Testis (tissue), 3 donors: ENCODE data around the gene DNTTIP2. TPM values are rescaled to one million over a fixed set of nuclear protein-coding genes. Genes with fewer than 3 reads are reported as not detected.
"Not testable (repeated sequence)": the region's sequence is repeated elsewhere in the genome, so short reads cannot be mapped to it uniquely, and the experiment has no call there.

ENCODE experiments used
- DNase-seq: peaks from one replicate; pipeline ENCODE4 v3.0.0-alpha.2; 2019
- H3K27ac ChIP-seq, 2 donors: fragments of 200-600 bp; sonication (generic); one replicate each; pipeline ENCODE4 v1.5.1; 2019
- H3K27me3 ChIP-seq: fragments of 200-600 bp; sonication (generic); one replicate; pipeline ENCODE4 v1.5.1; 2019
- H3K36me3 ChIP-seq: fragments of 200-600 bp; sonication (generic); one replicate; pipeline ENCODE4 v1.5.1; 2017; ENCODE audit warnings: low read depth; ENCODE audit errors: missing control alignments
- H3K4me1 ChIP-seq: fragments of 200-600 bp; sonication (generic); one replicate; pipeline ENCODE4 v1.5.1; 2019
- H3K4me3 ChIP-seq, 2 donors: fragments of 200-600 bp; sonication (generic); one replicate each; pipeline ENCODE4 v1.5.1; 2017 to 2019
- H3K9me3 ChIP-seq: fragments of 200-600 bp; sonication (generic); one replicate; pipeline ENCODE4 v1.5.1; 2017
- CTCF ChIP-seq, 3 experiments: fragments of 450-650 bp in 2 of 3; fragments of 200-600 bp in 1 of 3; sonication (generic) in 1 of 3; IDR thresholded peaks; one replicate each; pipeline ENCODE4 v1.5.1; 2016 to 2019; ENCODE audit warnings: antibody characterized with exemption in 3 of 3, mild to moderate bottlenecking in 2 of 3, moderate library complexity in 1 of 3
- POLR2A ChIP-seq: fragments of 450-650 bp; IDR thresholded peaks from one replicate; pipeline ENCODE4 v1.6.1; 2017; ENCODE audit warnings: antibody characterized with exemption, mild to moderate bottlenecking, moderate library complexity
- WGBS, 2 donors: methylation state at CpG; one replicate each; pipeline ENCODE4 v1.1.5; 2018; 5-methylcytosine and 5-hydroxymethylcytosine counted together
- intact Hi-C: fragments of 100-400 bp; cut with DNase I; formaldehyde crosslinking; loops from one replicate; pipeline ENCODE4 v1.15.1; 2023; ENCODE audit warnings: low total_unique reads
- polyA plus RNA-seq: library from polyadenylated mRNA; stranded (reverse); fragments of 350-450 nt; fragmentation: Illumina TruSeq; extraction: RNeasy Lipid Tissue Mini Kit (QIAGEN cat#74804); gene quantifications from one replicate; pipeline ENCODE4 v1.2.3, GENCODE V29; 2014; ENCODE audit warnings: low read depth, low replicate concordance; ENCODE audit not compliant: insufficient read depth
- total RNA-seq, 2 donors: library from RNA; depleted of rRNA; stranded (reverse); fragments of >200 nt; gene quantifications; one replicate each; pipeline ENCODE4 v1.2.3, GENCODE V29; 2016

The DNTTIP2 gene
- total and polyA plus RNA-seq, 3 donors from 2014 or later: 17.0 to 35.4 (median 30.8) TPM

- H3K4me3 ChIP-seq: no peak overlapping the region
- H3K9me3 ChIP-seq: no peaks in the 10 kb centered on the region
- peaks cover 5% of the 10 kb centered on the region for H3K4me1 ChIP-seq
- TF ChIP-seq CTCF (IDR thresholded peaks at IDR 0.05) (no peak), POLR2A (no peak)
- intact Hi-C loops: no loop called here
- H3K27me3 ChIP-seq: no peaks in the 10 kb centered on the region
- no peak for DNase-seq
- H3K36me3 ChIP-seq: no peaks in the 10 kb centered on the region
- no peak overlapping the region for H3K27ac ChIP-seq
Measured at GRCh38 chr1:93851327-93851712, 27.7 kb downstream of the DNTTIP2 start.

GRCh38 chr1:93850687-93851326, 28.2 kb downstream of the DNTTIP2 start:
- H3K9me3 ChIP-seq, H3K27me3 ChIP-seq, H3K4me1 ChIP-seq, H3K36me3 ChIP-seq, H3K27ac ChIP-seq, H3K4me3 ChIP-seq, intact Hi-C loops: not testable (repeated sequence)
- DNase-seq: peak; percentile 87
- 39 to 45% methylated on average over 6 to 10 of the region's 10 CpGs for WGBS, 2 donors
- peak; percentile 11 to 61 (median 30) for TF ChIP-seq CTCF (IDR thresholded peaks at IDR 0.05)

- no peak for TF ChIP-seq CTCF (IDR thresholded peaks at IDR 0.05)
- TF ChIP-seq POLR2A: no peak
- H3K36me3 ChIP-seq: no peaks in the 10 kb centered on the region
- peak overlapping the region; percentile 79 to 93 for H3K4me3 ChIP-seq
- H3K9me3 ChIP-seq: no peaks in the 10 kb centered on the region
- no peak for DNase-seq
- peak overlapping the region; percentile 95 to 99 for H3K27ac ChIP-seq
- H3K27me3 ChIP-seq: no peaks in the 10 kb centered on the region
- 43 to 61% methylated on average over 4 of the region's 4 CpGs for WGBS, 2 donors
- intact Hi-C loops: loop anchor here (10.0 kb wide), 2 partner anchors 224 to 404 kb away; partner anchors contain the start of gene FNBP1L
- peaks cover 29% of the 10 kb centered on the region for H3K4me1 ChIP-seq
Measured at GRCh38 chr1:93848350-93848883, 30.6 kb downstream of the DNTTIP2 start.

GRCh38 chr1:93847811-93848288, 31.2 kb downstream of the DNTTIP2 start:
- peak overlapping the region; percentile 79 to 93 for H3K4me3 ChIP-seq
- no peaks in the 10 kb centered on the region for H3K27me3 ChIP-seq
- H3K27ac ChIP-seq: peak overlapping the region; percentile 95 to 99
- no peaks in the 10 kb centered on the region for H3K36me3 ChIP-seq
- 0% methylated on average over 21 to 36 of the region's 36 CpGs for WGBS, 2 donors
- H3K4me1 ChIP-seq: peaks cover 33% of the 10 kb centered on the region
- no peaks in the 10 kb centered on the region for H3K9me3 ChIP-seq
- TF ChIP-seq POLR2A (no peak), CTCF (IDR thresholded peaks at IDR 0.05) (no peak)
- intact Hi-C loops: loop anchor here (10.0 kb wide), 2 partner anchors 223 to 403 kb away; partner anchors contain the start of gene FNBP1L
- peak; percentile 78 for DNase-seq
